Stimulated activated CD4-positive, alpha-beta T cell treated with anti-CD3 and anti-CD28 coated beads, TNF-alpha, amount 100 ng/mL, for 4 hours (primary cell): ENCODE data around the gene PPP4R4.
"Not testable (repeated sequence)": the region's sequence is repeated elsewhere in the genome, so short reads cannot be mapped to it uniquely, and the experiment has no call there.

Experiments used
- DNase-seq, 3 experiments: peaks; one replicate each; pipeline ENCODE4 v3.0.0-alpha.2; 2020; ENCODE audit warnings: low read depth in 3 of 3

The PPP4R4 gene

GRCh38 chr14:94143711-94144110 lies 30.4 kb upstream of the PPP4R4 start:
- no peak for DNase-seq

- no peak for DNase-seq
Measured at GRCh38 chr14:94144765-94145164, 29.4 kb upstream of the PPP4R4 start.

GRCh38 chr14:94145902-94146527 lies 28.1 kb upstream of the PPP4R4 start:
- no peak for DNase-seq

- DNase-seq: no peak
Measured at GRCh38 chr14:94152676-94153075, 21.4 kb upstream of the PPP4R4 start.

GRCh38 chr14:94153750-94154342 lies 20.3 kb upstream of the PPP4R4 start:
- DNase-seq: no peak

- DNase-seq: not testable (repeated sequence)
Measured at GRCh38 chr14:94156143-94156542, 18.0 kb upstream of the PPP4R4 start.

- no peak for DNase-seq
Measured at GRCh38 chr14:94157197-94157596, 16.9 kb upstream of the PPP4R4 start.

- no peak for DNase-seq
Measured at GRCh38 chr14:94158239-94158883, 15.8 kb upstream of the PPP4R4 start.

- DNase-seq: no peak
Measured at GRCh38 chr14:94161058-94161457, 13.1 kb upstream of the PPP4R4 start.

- DNase-seq: no peak
Measured at GRCh38 chr14:94161981-94162380, 12.1 kb upstream of the PPP4R4 start.

GRCh38 chr14:94162466-94162865 lies 11.7 kb upstream of the PPP4R4 start:
- DNase-seq: no peak

- DNase-seq: no peak
Measured at GRCh38 chr14:94163796-94164195, 10.3 kb upstream of the PPP4R4 start.

GRCh38 chr14:94164685-94165431 lies 9.3 kb upstream of the PPP4R4 start:
- DNase-seq: no peak

GRCh38 chr14:94165744-94166143 lies 8.4 kb upstream of the PPP4R4 start:
- no peak for DNase-seq

- no peak for DNase-seq
Measured at GRCh38 chr14:94170136-94170535, 4.0 kb upstream of the PPP4R4 start.

GRCh38 chr14:94171208-94171607 lies 2.9 kb upstream of the PPP4R4 start:
- DNase-seq: no peak

- no peak for DNase-seq
Measured at GRCh38 chr14:94172545-94172944, 1.6 kb upstream of the PPP4R4 start.

- DNase-seq: no peak
Measured at GRCh38 chr14:94173471-94173884, 644 bp upstream of the PPP4R4 start.

GRCh38 chr14:94174604-94175010 lies 485 bp downstream of the PPP4R4 start:
- DNase-seq: no peak

GRCh38 chr14:94175011-94175745 lies 1.1 kb downstream of the PPP4R4 start:
- DNase-seq: no peak

- DNase-seq: no peak
Measured at GRCh38 chr14:94175747-94176146, 1.6 kb downstream of the PPP4R4 start.

GRCh38 chr14:94176808-94177207 lies 2.7 kb downstream of the PPP4R4 start:
- no peak for DNase-seq
